GM12878 (cell line): ENCODE data around the gene FAM210A.

Experiments
- BRCA1 ChIP-seq: IDR thresholded peaks from 2 replicates; pipeline ENCODE4 v1.6.1; 2011; ENCODE audit warnings: low read depth, low read length, improper control_type of control experiment
- CTCF ChIP-seq, 3 experiments: IDR thresholded peaks in 2 of 3; conservative IDR thresholded peaks in 1 of 3; 2 replicates each; pipeline ENCODE4 v1.5.1; 2011; ENCODE audit warnings: low read depth in 3 of 3, low read length in 3 of 3, mild to moderate bottlenecking in 3 of 3, control low read depth in 2 of 3, moderate library complexity in 2 of 3, inconsistent platforms in 1 of 3, mixed read lengths in 1 of 3; ENCODE audit not compliant: control insufficient read depth in 2 of 3, insufficient read depth in 1 of 3; ENCODE audit errors: extremely low read depth in 1 of 3
- EZH2 ChIP-seq: IDR thresholded peaks from 2 replicates; pipeline ENCODE4 v1.6.1; 2012; ENCODE audit warnings: low read depth, mild to moderate bottlenecking, control low read depth, inconsistent platforms, low read length, borderline replicate concordance; ENCODE audit not compliant: control insufficient read depth
- JUNB ChIP-seq: IDR thresholded peaks from 2 replicates; pipeline ENCODE4 v1.6.1; 2016; ENCODE audit warnings: antibody characterized with exemption, mild to moderate bottlenecking
- JUND ChIP-seq: IDR thresholded peaks from 2 replicates; pipeline ENCODE4 v1.6.1; 2012; ENCODE audit warnings: low read depth, mild to moderate bottlenecking, low read length, improper control_type of control experiment, moderate library complexity
- NR2C2 ChIP-seq: IDR thresholded peaks from 2 replicates; pipeline ENCODE4 v1.6.1; 2011; ENCODE audit warnings: borderline replicate concordance, low read depth; ENCODE audit not compliant: control insufficient read depth, insufficient read length
- POLR2A ChIP-seq: IDR thresholded peaks from 2 replicates; pipeline ENCODE4 v1.6.1; 2011; ENCODE audit warnings: low read depth, mild to moderate bottlenecking, low read length
- POLR2AphosphoS5 ChIP-seq: IDR thresholded peaks from 2 replicates; pipeline ENCODE4 v1.6.1; 2011; ENCODE audit warnings: mild to moderate bottlenecking, low read length, inconsistent platforms
- ZBTB11 ChIP-seq: fragments of 450-650 bp; formaldehyde crosslinking; IDR thresholded peaks from 2 replicates; pipeline ENCODE4 v1.5.0; 2022; ENCODE audit warnings: mild to moderate bottlenecking, missing genetic modification characterization
- ZNF274 ChIP-seq: IDR thresholded peaks from one replicate; pipeline ENCODE4 v1.8.0; 2011; ENCODE audit not compliant: insufficient read length, insufficient read depth

- no peak for TF ChIP-seq ZBTB11 (CRISPR knock-in tag)
- no peak for TF ChIP-seq CTCF (IDR thresholded peaks at IDR 0.05 in 2 of 3, conservative IDR thresholded peaks at IDR 0.05 in 1 of 3; ENCODE audit: control insufficient read depth in 2 of 3, extremely low read depth in 1 of 3, insufficient read depth in 1 of 3, low read depth in 3 of 3, low read length in 3 of 3)
- no peak for TF ChIP-seq EZH2
- no peak for TF ChIP-seq BRCA1
- no peak; the same call in 1 of the 2 replicates for TF ChIP-seq POLR2A
- TF ChIP-seq JUNB, result peak; percentile 54
- no peak for TF ChIP-seq ZNF274
- no peak for TF ChIP-seq POLR2AphosphoS5
- TF ChIP-seq JUND, result no peak
- no peak for TF ChIP-seq NR2C2
Measured at GRCh38 chr18:13615432-13615861, 110.9 kb downstream of the FAM210A start.
